Measurements from ENCODE around the gene GHDC. TPM values are rescaled to one million over a fixed set of nuclear protein-coding genes. Genes with fewer than 3 reads are reported as not detected.

The GHDC gene
- total RNA-seq, 3 donors from 2014 or later: 21.9 to 22.2 (median 22.0) TPM

- DNase-seq: peak in 2 of 3 donors; percentile 61 to 63
- ATAC-seq: peak; percentile 91
- H3K36me3 ChIP-seq (ENCODE audit: low read depth): no peaks in the 10 kb centered on the region
Measured at GRCh38 chr17:42200706-42201457, 6.6 kb upstream of the GHDC start.

GRCh38 chr17:42199416-42200011 lies 5.2 kb upstream of the GHDC start:
- Histone ChIP-seq H3K4me3 (no peak overlapping the region), H3K4me1 (ENCODE audit: low read depth) (peaks cover 8% of the 10 kb centered on the region), H3K36me3 (ENCODE audit: low read depth) (no peaks in the 10 kb centered on the region), H3K9me3 (no peaks in the 10 kb centered on the region)
- intact Hi-C loops (cut with DNase I, micrococcal nuclease): no loop called here
- no peak for ATAC-seq
- no peak for DNase-seq
- TF ChIP-seq CTCF (IDR thresholded peaks at IDR 0.05): no peak

More at GRCh38 chr17:42200706-42201457, 6.6 kb upstream of the GHDC start:
- no peak for TF ChIP-seq CTCF (IDR thresholded peaks at IDR 0.05)
- H3K4me3 ChIP-seq: no peak overlapping the region
- intact Hi-C loops (cut with DNase I, micrococcal nuclease): no loop called here
- H3K9me3 ChIP-seq: no peaks in the 10 kb centered on the region
- H3K4me1 ChIP-seq (ENCODE audit: low read depth): peaks cover 7% of the 10 kb centered on the region

GRCh38 chr17:42198897-42199296 lies 4.6 kb upstream of the GHDC start:
- DNase-seq (peak in 1 of 3 donors; percentile 19), ATAC-seq (no peak)
- intact Hi-C loops (cut with DNase I, micrococcal nuclease): no loop called here
- H3K9me3 ChIP-seq: no peaks in the 10 kb centered on the region
- TF ChIP-seq CTCF (IDR thresholded peaks at IDR 0.05): no peak
- H3K4me1 ChIP-seq (ENCODE audit: low read depth): peaks cover 10% of the 10 kb centered on the region
- no peak overlapping the region for H3K4me3 ChIP-seq
- no peaks in the 10 kb centered on the region for H3K36me3 ChIP-seq (ENCODE audit: low read depth)

GRCh38 chr17:42197564-42198156 lies 3.4 kb upstream of the GHDC start:
- ATAC-seq (no peak), DNase-seq (no peak)
- Histone ChIP-seq H3K36me3 (ENCODE audit: low read depth) (no peaks in the 10 kb centered on the region), H3K4me3 (no peak overlapping the region), H3K4me1 (ENCODE audit: low read depth) (peaks cover 10% of the 10 kb centered on the region), H3K9me3 (no peaks in the 10 kb centered on the region)
- no peak for TF ChIP-seq CTCF (IDR thresholded peaks at IDR 0.05)
- intact Hi-C loops (cut with DNase I, micrococcal nuclease): no loop called here

GRCh38 chr17:42193216-42193968 lies 902 bp downstream of the GHDC start:
- H3K9me3 ChIP-seq: no peaks in the 10 kb centered on the region
- no peak for ATAC-seq
- no peak for TF ChIP-seq CTCF (IDR thresholded peaks at IDR 0.05)
- no peak for DNase-seq
- H3K4me1 ChIP-seq (ENCODE audit: low read depth): peaks cover 3% of the 10 kb centered on the region
- no peak overlapping the region for H3K4me3 ChIP-seq
- intact Hi-C loops (cut with DNase I, micrococcal nuclease): no loop called here
- no peaks in the 10 kb centered on the region for H3K36me3 ChIP-seq (ENCODE audit: low read depth)
